GM18498 (cell line): ENCODE results near the gene SDK1.

Experiments used
- ATAC-seq: cut with Tn5 transposase; IDR thresholded peaks from one replicate; pipeline ENCODE4 v1.9.1; 2021; ENCODE audit warnings: mild to moderate bottlenecking, moderate library complexity; ENCODE audit not compliant: unreplicated experiment

Gene SDK1, protein sequence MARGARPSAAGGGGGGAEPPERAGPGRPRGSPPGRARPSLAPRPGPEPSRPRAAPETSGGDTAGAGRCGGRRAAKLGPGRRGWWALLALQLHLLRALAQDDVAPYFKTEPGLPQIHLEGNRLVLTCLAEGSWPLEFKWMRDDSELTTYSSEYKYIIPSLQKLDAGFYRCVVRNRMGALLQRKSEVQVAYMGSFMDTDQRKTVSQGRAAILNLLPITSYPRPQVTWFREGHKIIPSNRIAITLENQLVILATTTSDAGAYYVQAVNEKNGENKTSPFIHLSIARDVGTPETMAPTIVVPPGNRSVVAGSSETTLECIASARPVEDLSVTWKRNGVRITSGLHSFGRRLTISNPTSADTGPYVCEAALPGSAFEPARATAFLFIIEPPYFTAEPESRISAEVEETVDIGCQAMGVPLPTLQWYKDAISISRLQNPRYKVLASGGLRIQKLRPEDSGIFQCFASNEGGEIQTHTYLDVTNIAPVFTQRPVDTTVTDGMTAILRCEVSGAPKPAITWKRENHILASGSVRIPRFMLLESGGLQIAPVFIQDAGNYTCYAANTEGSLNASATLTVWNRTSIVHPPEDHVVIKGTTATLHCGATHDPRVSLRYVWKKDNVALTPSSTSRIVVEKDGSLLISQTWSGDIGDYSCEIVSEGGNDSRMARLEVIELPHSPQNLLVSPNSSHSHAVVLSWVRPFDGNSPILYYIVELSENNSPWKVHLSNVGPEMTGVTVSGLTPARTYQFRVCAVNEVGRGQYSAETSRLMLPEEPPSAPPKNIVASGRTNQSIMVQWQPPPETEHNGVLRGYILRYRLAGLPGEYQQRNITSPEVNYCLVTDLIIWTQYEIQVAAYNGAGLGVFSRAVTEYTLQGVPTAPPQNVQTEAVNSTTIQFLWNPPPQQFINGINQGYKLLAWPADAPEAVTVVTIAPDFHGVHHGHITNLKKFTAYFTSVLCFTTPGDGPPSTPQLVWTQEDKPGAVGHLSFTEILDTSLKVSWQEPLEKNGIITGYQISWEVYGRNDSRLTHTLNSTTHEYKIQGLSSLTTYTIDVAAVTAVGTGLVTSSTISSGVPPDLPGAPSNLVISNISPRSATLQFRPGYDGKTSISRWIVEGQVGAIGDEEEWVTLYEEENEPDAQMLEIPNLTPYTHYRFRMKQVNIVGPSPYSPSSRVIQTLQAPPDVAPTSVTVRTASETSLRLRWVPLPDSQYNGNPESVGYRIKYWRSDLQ (N-terminal part only)

GRCh38 chr7:3300651-3301448 lies at the start of gene SDK1:
TSS of gene SDK1 (plus strand) at chr7:3301252. CDS start at chr7:3301587, 335 bp downstream.
- peak; percentile 92 for ATAC-seq

GRCh38 chr7:3254718-3255117 lies 46.3 kb upstream of the SDK1 start:
- no peak for ATAC-seq

GRCh38 chr7:3259711-3260400 lies 41.2 kb upstream of the SDK1 start:
- ATAC-seq = no peak

DNA sequence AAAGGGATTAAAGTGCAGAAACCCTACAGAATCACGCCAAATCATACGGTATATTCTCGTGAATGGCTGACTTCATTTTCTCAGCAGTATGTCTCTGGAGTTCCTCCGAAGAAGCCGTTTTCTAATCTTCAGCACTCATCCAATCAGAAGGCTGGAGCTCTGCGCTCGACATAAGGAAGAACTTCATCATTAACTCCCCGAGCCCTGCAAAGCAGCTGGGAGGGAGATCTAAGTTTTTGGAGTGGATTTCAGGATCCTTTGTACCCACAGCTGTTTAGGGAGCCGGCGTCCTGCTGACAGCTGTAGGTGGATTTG lies 40.7 kb upstream of the SDK1 start:
- no peak for ATAC-seq

- ATAC-seq = no peak
Measured at GRCh38 chr7:3264693-3265339, 36.2 kb upstream of the SDK1 start.

DNA sequence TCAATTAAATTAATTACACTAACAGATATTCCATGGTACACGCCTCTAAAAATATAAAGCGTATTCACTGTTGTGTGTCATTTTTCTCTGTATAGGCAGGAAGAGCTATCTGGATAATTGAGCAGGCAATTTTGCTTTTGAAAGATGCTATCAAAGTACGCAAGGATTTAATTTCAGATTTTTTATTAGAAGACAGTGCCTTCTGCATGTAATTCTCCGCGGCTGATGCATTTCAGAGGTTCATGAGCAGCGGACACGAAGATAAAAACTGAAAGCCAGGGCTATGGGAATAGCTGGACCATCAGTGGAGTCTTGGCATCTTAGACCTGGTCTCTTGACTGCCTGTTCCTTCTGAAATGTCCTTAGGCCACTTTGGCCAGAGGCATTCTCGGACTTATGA lies 35.7 kb upstream of the SDK1 start:
- no peak for ATAC-seq

DNA sequence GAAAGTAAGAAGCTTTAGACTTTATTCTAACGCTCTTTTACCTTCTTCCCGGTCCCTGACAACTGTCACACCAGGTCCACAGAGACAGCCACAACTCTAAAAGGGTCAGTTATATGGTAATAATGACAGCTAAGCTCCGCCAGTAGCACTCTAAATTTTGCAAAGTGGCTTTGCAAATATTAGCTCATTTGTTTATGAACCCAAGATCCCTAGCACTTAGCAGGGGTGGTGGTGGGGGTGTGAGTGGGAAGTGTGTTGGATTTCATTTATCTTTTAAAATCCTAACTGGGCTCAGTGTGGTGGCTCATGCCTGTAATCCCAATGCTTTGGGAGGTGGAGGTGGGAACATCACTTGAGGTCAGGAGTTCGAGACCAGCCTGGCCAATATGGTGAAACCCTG lies 34.8 kb upstream of the SDK1 start:
- no peak for ATAC-seq

DNA sequence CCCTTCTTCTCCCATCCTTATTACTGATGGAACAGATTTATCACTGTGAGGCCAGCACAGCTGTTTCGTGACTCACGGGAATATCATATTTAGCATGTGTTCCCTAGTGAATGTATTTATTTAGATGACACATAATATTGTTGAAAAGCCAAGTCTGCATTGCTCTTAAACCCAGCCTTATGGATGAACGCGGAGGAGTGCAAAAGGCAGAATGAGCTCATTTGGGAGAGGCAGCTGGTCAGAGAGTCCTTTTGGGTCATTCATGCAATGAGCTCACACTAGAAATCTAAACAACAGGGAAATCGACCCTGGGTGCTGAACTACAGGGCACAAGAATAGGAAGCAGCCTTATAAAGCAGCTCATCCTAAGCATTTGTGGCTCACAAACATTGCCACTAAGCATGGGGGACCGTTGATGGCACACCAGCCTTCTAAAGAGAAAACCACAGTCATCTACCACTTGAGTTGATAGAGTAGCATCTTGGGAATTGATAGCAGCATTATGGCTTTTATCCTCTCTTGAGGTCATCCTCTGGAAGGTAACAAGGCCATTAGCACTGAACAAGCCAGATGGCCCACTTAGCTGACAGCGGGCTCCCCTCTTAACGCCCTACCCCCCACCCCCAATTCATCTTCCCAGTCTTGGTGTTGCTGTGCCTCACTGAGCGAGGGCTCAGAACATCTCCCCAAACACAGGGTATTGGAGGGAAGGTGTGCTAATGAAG lies 32.9 kb upstream of the SDK1 start:
- no peak for ATAC-seq

- ATAC-seq = no peak
Measured at GRCh38 chr7:3270362-3270761, 30.7 kb upstream of the SDK1 start.

GRCh38 chr7:3271298-3271697 lies 29.8 kb upstream of the SDK1 start:
- no peak for ATAC-seq

DNA sequence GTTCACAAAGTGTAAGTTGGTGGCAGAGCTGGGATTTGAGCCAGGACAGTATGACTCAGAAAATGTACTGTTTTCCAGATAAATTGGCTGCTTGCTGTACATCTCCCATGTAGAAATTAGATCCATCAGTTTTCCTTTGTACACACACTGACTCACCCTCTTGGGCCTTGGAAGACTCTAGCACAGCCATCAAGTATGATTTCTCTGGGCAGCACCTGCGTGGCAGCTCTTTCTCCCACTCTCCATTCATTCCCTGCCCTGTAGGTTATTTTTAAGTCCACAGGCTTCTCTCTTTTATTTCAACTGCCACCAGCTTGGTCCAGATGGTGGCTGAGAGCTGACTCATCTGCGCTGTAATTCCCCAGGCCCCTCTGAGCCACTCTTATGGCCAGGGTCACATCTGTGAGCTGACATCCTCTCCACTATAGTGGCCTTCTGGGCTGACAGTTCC lies 28.3 kb upstream of the SDK1 start:
- ATAC-seq = no peak

DNA sequence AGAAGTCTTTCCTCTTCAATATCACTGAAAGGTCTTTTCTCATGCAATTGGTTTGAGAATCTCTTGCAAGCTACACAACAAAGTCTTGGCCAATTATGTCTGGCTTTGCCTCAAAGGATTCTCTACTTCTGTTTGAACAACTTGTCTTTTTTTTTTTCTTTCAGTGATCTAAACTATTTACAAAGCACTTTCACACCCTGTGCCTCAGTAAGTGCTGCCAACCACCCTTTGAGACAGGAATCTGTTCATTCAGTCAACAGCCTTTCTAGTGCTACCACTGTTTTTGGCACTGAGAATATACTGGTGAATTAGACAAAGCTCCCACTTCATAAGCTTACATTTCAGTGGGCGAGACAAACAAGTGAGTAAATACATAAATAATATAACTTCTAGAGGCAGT lies 26.9 kb upstream of the SDK1 start:
- no peak for ATAC-seq

DNA sequence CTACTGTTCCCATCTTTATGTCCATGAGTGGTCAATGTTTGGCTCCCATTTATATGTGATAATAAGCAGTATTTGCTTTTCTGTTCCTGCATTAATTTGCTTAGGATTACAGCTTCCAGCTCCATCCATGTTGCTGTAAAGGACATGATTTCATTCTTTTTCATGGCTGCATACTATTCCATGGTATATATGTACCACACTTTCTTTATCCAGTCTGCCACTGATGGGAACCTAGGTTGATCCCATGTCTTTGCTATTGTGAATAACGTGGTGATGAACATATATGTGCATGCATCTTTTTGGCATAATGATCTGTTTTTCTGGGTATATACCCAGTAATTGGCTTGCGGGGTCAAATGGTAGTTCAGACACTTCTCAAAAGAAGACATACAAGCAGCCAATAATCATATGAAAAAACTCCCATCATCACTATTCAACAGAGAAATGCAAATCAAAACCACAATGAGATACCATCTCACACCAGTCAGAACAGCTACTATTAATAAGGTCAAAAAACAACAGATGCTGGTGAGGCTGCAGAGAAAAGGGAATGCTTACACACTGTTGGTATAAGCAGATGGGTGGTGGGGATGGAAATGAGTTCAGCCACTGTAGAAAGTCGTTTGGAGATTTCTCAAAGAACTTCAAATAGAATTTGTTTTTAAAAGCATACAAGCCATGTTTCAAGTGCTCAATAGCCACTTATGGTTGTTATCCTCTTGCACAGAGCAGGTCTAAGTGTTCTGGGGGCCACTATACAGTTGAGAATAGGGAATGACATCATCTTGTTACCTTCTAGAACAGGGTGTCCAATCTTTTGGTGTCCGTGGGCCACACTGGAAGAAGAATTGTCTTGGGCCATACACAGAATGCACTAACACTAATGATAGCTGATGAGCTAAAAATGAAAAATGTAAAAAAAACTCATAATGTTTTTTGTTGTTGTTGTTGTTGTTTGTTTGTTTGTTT lies 23.2 kb upstream of the SDK1 start:
- ATAC-seq = no peak

DNA sequence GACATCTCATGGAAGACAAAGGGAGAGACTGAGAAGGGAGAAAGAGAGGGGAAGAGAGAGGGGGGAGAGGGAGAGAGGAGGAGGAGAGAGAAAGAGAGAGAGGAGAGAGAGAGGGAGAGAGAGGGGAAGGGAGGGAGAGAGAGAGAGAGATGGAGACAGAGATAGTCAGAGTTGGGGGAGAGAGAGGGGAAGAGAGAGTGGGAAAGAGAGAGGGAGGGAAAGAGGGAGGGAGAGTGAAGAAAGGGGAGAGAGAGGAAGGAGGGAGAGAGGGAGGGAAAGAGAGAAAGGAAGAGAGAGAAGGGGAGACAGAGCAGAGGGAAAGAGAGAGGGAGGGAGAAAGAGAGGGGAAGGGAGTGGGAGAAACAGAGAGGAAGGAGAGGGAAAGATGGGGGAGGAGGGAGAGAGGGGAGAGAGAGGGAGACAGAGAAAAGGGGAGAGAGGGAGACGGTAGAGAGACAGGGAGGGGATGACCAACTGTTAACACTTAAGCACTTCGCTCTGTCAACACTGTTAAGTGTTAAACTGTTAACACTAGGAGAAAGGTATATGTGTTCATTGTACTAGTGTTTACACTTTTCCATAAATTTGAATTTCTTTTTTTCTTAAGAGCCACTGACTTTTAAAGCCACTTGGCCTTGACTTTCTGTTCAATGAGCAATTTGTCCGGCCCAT lies 21.8 kb upstream of the SDK1 start:
- no peak for ATAC-seq

GRCh38 chr7:3280445-3280844 lies 20.6 kb upstream of the SDK1 start:
- no peak for ATAC-seq

GRCh38 chr7:3280946-3281656 lies 20.0 kb upstream of the SDK1 start:
- no peak for ATAC-seq

GRCh38 chr7:3282457-3282856 lies 18.6 kb upstream of the SDK1 start:
- no peak for ATAC-seq
